Transverse colon (tissue), 4 donors: ENCODE measurements around the gene CCR4. TPM values are rescaled to one million over a fixed set of nuclear protein-coding genes. Genes with fewer than 3 reads are reported as not detected.

Source experiments
- DNase-seq: peaks from one replicate; pipeline ENCODE4 v3.0.0-alpha.2; 2019
- H3K27ac ChIP-seq, 4 donors: fragments of 200-600 bp; sonication (generic); 2 replicates each; pipeline ENCODE4 v1.5.1; 2016 to 2018; ENCODE audit warnings: inconsistent platforms in 4 of 4
- H3K27me3 ChIP-seq: fragments of 200-600 bp; sonication (generic); 2 replicates; pipeline ENCODE4 v1.5.1; 2017; ENCODE audit warnings: inconsistent platforms
- H3K36me3 ChIP-seq, 4 donors: fragments of 200-600 bp; sonication (generic); 2 replicates each; pipeline ENCODE4 v1.5.1; 2017 to 2019; ENCODE audit warnings: inconsistent platforms in 4 of 4
- H3K4me1 ChIP-seq, 4 donors: fragments of 200-600 bp; sonication (generic); 2 replicates each; pipeline ENCODE4 v1.5.1; 2017 to 2020; ENCODE audit warnings: inconsistent platforms in 4 of 4
- H3K4me3 ChIP-seq, 4 donors: fragments of 200-600 bp; sonication (generic); 1 replicate in 1 of 4; 2 replicates in 3 of 4; pipeline versions ENCODE4 v1.5.1 to v1.6.1; 2017 to 2019; ENCODE audit warnings: inconsistent platforms in 4 of 4
- H3K9me3 ChIP-seq, 2 donors: fragments of 200-600 bp; sonication (generic); 2 replicates each; pipeline ENCODE4 v1.5.1; 2017 to 2019; ENCODE audit warnings: inconsistent platforms in 2 of 2
- CTCF ChIP-seq, 5 experiments: fragments of 200-600 bp in 3 of 5; fragments of 450-650 bp in 2 of 5; sonication (generic) in 3 of 5; IDR thresholded peaks; 1 replicate in 2 of 5; 2 replicates in 3 of 5; pipeline ENCODE4 v1.5.1; 2016 to 2017; ENCODE audit warnings: antibody characterized with exemption in 5 of 5, inconsistent platforms in 3 of 5, mild to moderate bottlenecking in 2 of 5, moderate library complexity in 1 of 5
- EP300 ChIP-seq: sonication (generic); formaldehyde crosslinking; IDR thresholded peaks from one replicate; pipeline ENCODE4 v1.6.1; 2017; ENCODE audit warnings: antibody characterized with exemption, low read depth
- POLR2A ChIP-seq: fragments of 450-650 bp; IDR thresholded peaks from one replicate; pipeline ENCODE4 v1.6.1; 2016; ENCODE audit warnings: antibody characterized with exemption, mild to moderate bottlenecking, moderate library complexity
- POLR2AphosphoS5 ChIP-seq, 3 donors: sonication (generic); formaldehyde crosslinking; IDR thresholded peaks; one replicate each; pipeline ENCODE4 v1.6.1; 2016; ENCODE audit warnings: antibody characterized with exemption in 3 of 3
- WGBS, 2 donors: methylation state at CpG; one replicate each; pipeline ENCODE4 v1.1.5; 2018; ENCODE audit warnings: low coverage in 1 of 2; 5-methylcytosine and 5-hydroxymethylcytosine counted together
- in situ Hi-C, 4 donors: fragments of 200-750 bp; cut with MboI; loops; one replicate each; pipeline versions ENCODE4 v1.15.0 to v1.15.1; 2017; ENCODE audit warnings: low sequenced_read_pairs in 3 of 4, low pct_ligation_motif_present in 1 of 4, low pct_unique_long_range_greater_than_20kb in 1 of 4
- intact Hi-C: fragments of 100-400 bp; cut with DNase I; formaldehyde crosslinking; loops from one replicate; pipeline ENCODE4 v1.15.1; 2023; ENCODE audit warnings: low total_unique reads
- total RNA-seq, 4 donors: library from RNA; depleted of rRNA; stranded (reverse); fragments of >200 nt; gene quantifications; one replicate each; pipeline ENCODE4 v1.1.0, GENCODE V29; 2016

Gene CCR4
- total RNA-seq, 4 donors from 2014 or later = 0.95 TPM; not detected in 3

- in situ Hi-C loops (no loop called here), intact Hi-C loops (no loop called here)
- TF ChIP-seq POLR2AphosphoS5 (IDR thresholded peaks at IDR 0.05) = no peak
- TF ChIP-seq CTCF (IDR thresholded peaks at IDR 0.05) = no peak
- TF ChIP-seq POLR2A = no peak
- TF ChIP-seq EP300 = no peak
- Histone ChIP-seq H3K4me1 (no peaks in the 10 kb centered on the region), H3K9me3 (no peaks in the 10 kb centered on the region), H3K4me3 (no peak overlapping the region), H3K36me3 (no peaks in the 10 kb centered on the region), H3K27me3 (no peaks in the 10 kb centered on the region), H3K27ac (no peak overlapping the region)
- no peak for DNase-seq
- WGBS, 2 donors = 80 to 95% methylated on average over 1 to 7 of the region's 7 CpGs
Measured at GRCh38 chr3:32991781-32992180, 40.3 kb downstream of the CCR4 start.

GRCh38 chr3:32992310-32992686 is 40.9 kb downstream of the CCR4 start:
- Histone ChIP-seq H3K4me3 (no peak overlapping the region), H3K4me1 (no peaks in the 10 kb centered on the region), H3K27ac (no peak overlapping the region), H3K9me3 (no peaks in the 10 kb centered on the region), H3K27me3 (no peaks in the 10 kb centered on the region), H3K36me3 (no peaks in the 10 kb centered on the region)
- intact Hi-C loops = no loop called here
- 92 to 100% methylated on average over 1 to 3 of the region's 3 CpGs for WGBS, 2 donors
- in situ Hi-C loops = no loop called here
- TF ChIP-seq POLR2AphosphoS5 (IDR thresholded peaks at IDR 0.05) = no peak
- TF ChIP-seq EP300 = no peak
- TF ChIP-seq CTCF (IDR thresholded peaks at IDR 0.05) = no peak
- TF ChIP-seq POLR2A = no peak
- DNase-seq = no peak

GRCh38 chr3:32994045-32994444 is 42.6 kb downstream of the CCR4 start:
- in situ Hi-C loops (no loop called here), intact Hi-C loops (no loop called here)
- no peak overlapping the region for H3K27ac ChIP-seq
- no peaks in the 10 kb centered on the region for H3K9me3 ChIP-seq
- H3K27me3 ChIP-seq = no peaks in the 10 kb centered on the region
- WGBS, 2 donors = 88 to 89% methylated on average over 3 to 5 of the region's 5 CpGs
- no peak for DNase-seq
- H3K36me3 ChIP-seq = no peaks in the 10 kb centered on the region
- no peak overlapping the region for H3K4me3 ChIP-seq
- no peaks in the 10 kb centered on the region for H3K4me1 ChIP-seq
- no peak for TF ChIP-seq EP300
- TF ChIP-seq POLR2AphosphoS5 (IDR thresholded peaks at IDR 0.05) = no peak
- TF ChIP-seq CTCF (IDR thresholded peaks at IDR 0.05) = no peak
- no peak for TF ChIP-seq POLR2A

- TF ChIP-seq EP300 (no peak), POLR2A (no peak), POLR2AphosphoS5 (IDR thresholded peaks at IDR 0.05) (no peak), CTCF (IDR thresholded peaks at IDR 0.05) (no peak)
- H3K36me3 ChIP-seq = no peaks in the 10 kb centered on the region
- intact Hi-C loops (no loop called here), in situ Hi-C loops (no loop called here)
- H3K9me3 ChIP-seq = no peaks in the 10 kb centered on the region
- H3K4me3 ChIP-seq = no peak overlapping the region
- H3K4me1 ChIP-seq = no peaks in the 10 kb centered on the region
- WGBS, 2 donors = 80 to 93% methylated on average over 3 to 4 of the region's 4 CpGs
- H3K27ac ChIP-seq = no peak overlapping the region
- no peak for DNase-seq
- H3K27me3 ChIP-seq = no peaks in the 10 kb centered on the region
Measured at GRCh38 chr3:32995098-32995497, 43.7 kb downstream of the CCR4 start.
